Measurements from ENCODE around the gene MTFP1. TPM values are rescaled to one million over a fixed set of nuclear protein-coding genes. Genes with fewer than 3 reads are reported as not detected.
A peak's percentile ranks its signal among the peaks of the same experiment; 100 is the strongest.

The MTFP1 gene
- total and polyA plus RNA-seq, 9 of the 15 experiments (the other 6 are each of a cell fraction or from before 2014, with no cell fraction given) = 10.7 to 52.0 (median 30.1) TPM

DNA sequence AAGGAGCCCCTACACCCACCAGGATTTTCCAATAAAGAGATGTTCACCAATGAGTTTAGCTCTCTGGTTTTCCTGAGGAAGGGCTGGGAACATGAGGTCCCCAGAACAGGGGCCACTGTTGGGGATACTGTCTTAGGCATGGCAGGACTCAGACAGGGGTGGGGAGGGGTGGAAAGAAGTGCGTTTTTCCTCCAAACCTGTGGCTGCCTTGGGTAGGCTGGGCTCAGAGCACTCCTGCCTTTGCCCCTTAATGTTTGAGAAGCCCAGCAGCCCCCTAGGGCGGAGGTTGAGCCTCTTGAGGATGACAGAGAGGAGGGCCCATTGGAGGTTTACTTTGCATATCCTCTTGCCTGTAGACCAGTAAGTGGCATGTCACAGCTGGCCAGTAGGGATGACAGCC is 10.6 kb downstream of the MTFP1 start:
- intact Hi-C loops (cut with micrococcal nuclease) = no loop called here
- no peak for FAIRE-seq

More for the DNA sequence above, 10.6 kb downstream of the MTFP1 start:
- Histone ChIP-seq H3K36me3 (ENCODE audit: control insufficient read depth, insufficient read depth, low read length) (no peaks in the 10 kb centered on the region), H3K4me2 (ENCODE audit: insufficient read depth, low read length) (no peak overlapping the region), H3K9me3 (replicated peaks; ENCODE audit: control insufficient read depth, insufficient read depth, low read depth, low read length) (no peaks in the 10 kb centered on the region; the same call in 1 of the 2 replicates), H3K27me3 (ENCODE audit: control insufficient read depth in 2 of 2, insufficient read depth in 2 of 2, low read length in 2 of 2) (no peaks in the 10 kb centered on the region), H3K9ac (ENCODE audit: insufficient read depth in 1 of 2, low read depth in 2 of 2, low read length in 2 of 2) (no peak overlapping the region), H3K4me1 (replicated peaks in 1 of 2; ENCODE audit: control insufficient read depth in 2 of 2, insufficient read depth in 2 of 2, low read length in 2 of 2) (peaks cover 22 to 29% of the 10 kb centered on the region in 2 experiments), H3K27ac (ENCODE audit: extremely low read depth, low read depth, low read length) (no peak overlapping the region; the same call in 2 of the 3 replicates), H3K4me3 (no peak overlapping the region), H3K79me2 (ENCODE audit: control insufficient read depth, insufficient read depth, low read length) (no peaks in the 10 kb centered on the region), H4K20me1 (replicated peaks; ENCODE audit: control insufficient read depth, insufficient read depth, low read length) (no peaks in the 10 kb centered on the region), H2AFZ (ENCODE audit: low read depth, low read length) (peak overlapping the region; percentile 87), H3K9me1 (ENCODE audit: control insufficient read depth, insufficient read depth, low read length) (no peaks in the 10 kb centered on the region)
- CTCF ChIA-PET (ENCODE audit: low intra/inter-chr PET ratio) = no interaction called here
- 100% methylated on average over 2 of the region's 2 CpGs for WGBS (ENCODE audit: insufficient coverage, low coverage, missing lambda C conversion rate)
- in situ Hi-C loops (cut with MboI) = no loop called here
- no TSS peak for BruUV-seq (replicated peaks)
- no peak for TF ChIP-seq CEBPB (tag; IDR thresholded peaks at IDR 0.05)
- no peak for TF ChIP-seq ZNF134 (CRISPR knock-in tag; conservative IDR thresholded peaks at IDR 0.05)
- TF ChIP-seq PCBP1 (IDR thresholded peaks at IDR 0.05; ENCODE audit: low read depth, low read length, poor library complexity, severe bottlenecking) = no peak
- no peak for TF ChIP-seq JUND (IDR thresholded peaks at IDR 0.05; ENCODE audit: borderline replicate concordance, low read depth, low read length)
- no peak for TF ChIP-seq JUND (tag; IDR thresholded peaks at IDR 0.05; ENCODE audit: borderline replicate concordance, low read depth, low read length)
- no peak for TF ChIP-seq RBM15 (IDR thresholded peaks at IDR 0.05; ENCODE audit: insufficient read depth, low read length)
- no peak for TF ChIP-seq ZBTB1 (CRISPR knock-in tag; IDR thresholded peaks at IDR 0.05; ENCODE audit: borderline replicate concordance, low read depth)
- no peak for TF ChIP-seq U2AF2 (optimal IDR thresholded peaks at IDR 0.05; ENCODE audit: low read depth, low read length)
- no peak for TF ChIP-seq CEBPG (CRISPR knock-in tag; IDR thresholded peaks at IDR 0.05)
- no peak for TF ChIP-seq CEBPG (tag; conservative IDR thresholded peaks at IDR 0.05 in 1 of 2, IDR thresholded peaks at IDR 0.05 in 1 of 2)
- TF ChIP-seq, protein P1, sequence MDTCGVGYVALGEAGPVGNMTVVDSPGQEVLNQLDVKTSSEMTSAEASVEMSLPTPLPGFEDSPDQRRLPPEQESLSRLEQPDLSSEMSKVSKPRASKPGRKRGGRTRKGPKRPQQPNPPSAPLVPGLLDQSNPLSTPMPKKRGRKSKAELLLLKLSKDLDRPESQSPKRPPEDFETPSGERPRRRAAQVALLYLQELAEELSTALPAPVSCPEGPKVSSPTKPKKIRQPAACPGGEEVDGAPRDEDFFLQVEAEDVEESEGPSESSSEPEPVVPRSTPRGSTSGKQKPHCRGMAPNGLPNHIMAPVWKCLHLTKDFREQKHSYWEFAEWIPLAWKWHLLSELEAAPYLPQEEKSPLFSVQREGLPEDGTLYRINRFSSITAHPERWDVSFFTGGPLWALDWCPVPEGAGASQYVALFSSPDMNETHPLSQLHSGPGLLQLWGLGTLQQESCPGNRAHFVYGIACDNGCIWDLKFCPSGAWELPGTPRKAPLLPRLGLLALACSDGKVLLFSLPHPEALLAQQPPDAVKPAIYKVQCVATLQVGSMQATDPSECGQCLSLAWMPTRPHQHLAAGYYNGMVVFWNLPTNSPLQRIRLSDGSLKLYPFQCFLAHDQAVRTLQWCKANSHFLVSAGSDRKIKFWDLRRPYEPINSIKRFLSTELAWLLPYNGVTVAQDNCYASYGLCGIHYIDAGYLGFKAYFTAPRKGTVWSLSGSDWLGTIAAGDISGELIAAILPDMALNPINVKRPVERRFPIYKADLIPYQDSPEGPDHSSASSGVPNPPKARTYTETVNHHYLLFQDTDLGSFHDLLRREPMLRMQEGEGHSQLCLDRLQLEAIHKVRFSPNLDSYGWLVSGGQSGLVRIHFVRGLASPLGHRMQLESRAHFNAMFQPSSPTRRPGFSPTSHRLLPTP (IDR thresholded peaks at IDR 0.05; ENCODE audit: borderline replicate concordance, extremely low read depth, insufficient read length) = no peak
- no peak for TF ChIP-seq FIP1L1 (IDR thresholded peaks at IDR 0.05; ENCODE audit: low read depth, low read length, poor library complexity, severe bottlenecking)
- no peak for ATAC-seq
- POLR2A ChIA-PET = interaction anchor here (1.4 kb wide), 1 partner anchor 8 kb away, joined by 3 read pairs; no protein-coding TSS in a partner anchor
- no peak for DNase-seq (ENCODE audit: extremely low read depth in 1 of 4, low spot score in 3 of 4)
